NCI-H526 treated with DMSO at 0.1 percent for 48 hours (cell line): Measurements from ENCODE around the gene PILRA.
"Not testable (repeated sequence)": the region's sequence is repeated elsewhere in the genome, so short reads cannot be mapped to it uniquely, and the experiment has no call there.

Experiments
- DNase-seq: peaks from one replicate; lab custom pipeline; 2025; lab: John Stamatoyannopoulos, UW

Gene PILRA

DNA sequence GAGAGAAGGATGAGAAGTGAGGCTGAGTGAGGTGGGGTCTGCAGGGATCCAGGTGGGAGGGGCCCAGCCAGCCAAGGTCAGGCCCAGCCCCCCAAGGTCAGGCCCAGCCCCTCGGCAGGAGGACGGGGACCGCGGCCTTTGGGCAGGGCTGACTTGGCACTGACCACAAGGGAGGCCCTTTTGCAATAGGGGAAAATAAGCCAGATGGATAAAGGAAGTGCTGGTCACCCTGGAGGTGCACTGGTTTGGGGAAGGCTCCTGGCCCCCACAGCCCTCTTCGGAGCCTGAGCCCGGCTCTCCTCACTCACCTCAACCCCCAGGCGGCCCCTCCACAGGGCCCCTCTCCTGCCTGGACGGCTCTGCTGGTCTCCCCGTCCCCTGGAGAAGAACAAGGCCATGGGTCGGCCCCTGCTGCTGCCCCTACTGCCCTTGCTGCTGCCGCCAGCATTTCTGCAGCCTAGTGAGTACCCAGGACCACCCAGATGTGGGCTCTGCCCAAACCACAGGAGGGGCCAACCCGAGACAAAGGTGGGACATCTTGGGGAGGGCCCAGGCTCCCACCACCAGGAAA lies at the start of gene PILRA:
Gene PILRA (plus strand): TSS at position 227 of the 571 bp plus-strand sequence. CDS start 170 bp downstream, at position 397.
- DNase-seq, result no peak

DNA sequence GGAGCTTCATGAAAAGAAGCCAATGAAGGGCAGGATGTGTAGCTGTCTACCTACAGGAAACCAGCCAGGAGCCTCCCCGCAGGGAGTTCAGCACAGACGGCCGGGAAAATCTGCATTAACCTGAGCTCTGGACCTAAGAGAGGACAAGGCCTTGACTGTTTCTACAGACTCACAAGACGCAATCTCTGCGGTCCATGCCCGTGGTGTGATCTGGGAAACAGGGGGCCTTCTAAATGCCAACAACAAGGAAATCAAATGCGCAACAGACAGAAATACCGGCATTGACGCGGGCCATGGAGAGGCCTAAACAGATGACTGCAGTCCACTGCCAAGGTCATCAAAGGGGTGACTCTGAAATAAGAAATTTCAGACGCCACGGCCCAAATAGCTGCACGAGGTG lies 49.1 kb upstream of the PILRA start:
- not testable (repeated sequence) for DNase-seq

DNA sequence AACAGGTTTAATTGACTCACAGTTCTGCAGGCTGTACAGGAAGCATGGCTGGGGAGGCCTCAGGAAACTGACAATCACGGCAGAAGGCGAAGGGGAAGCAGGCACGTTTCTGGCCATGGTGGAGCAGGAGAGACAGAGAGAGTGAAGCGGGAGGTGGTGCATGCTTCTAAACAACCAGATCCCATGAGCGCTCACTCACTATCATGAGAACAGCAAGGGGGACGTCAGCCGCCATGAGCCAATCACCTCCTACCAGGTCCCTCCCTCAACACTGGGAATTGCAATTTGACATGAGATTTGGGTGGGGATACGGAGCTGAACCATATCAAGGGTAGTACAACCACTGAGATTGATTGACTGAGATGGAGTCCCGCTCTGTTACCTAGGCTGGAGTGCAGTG lies 47.6 kb upstream of the PILRA start:
- DNase-seq, result not testable (repeated sequence)

DNA sequence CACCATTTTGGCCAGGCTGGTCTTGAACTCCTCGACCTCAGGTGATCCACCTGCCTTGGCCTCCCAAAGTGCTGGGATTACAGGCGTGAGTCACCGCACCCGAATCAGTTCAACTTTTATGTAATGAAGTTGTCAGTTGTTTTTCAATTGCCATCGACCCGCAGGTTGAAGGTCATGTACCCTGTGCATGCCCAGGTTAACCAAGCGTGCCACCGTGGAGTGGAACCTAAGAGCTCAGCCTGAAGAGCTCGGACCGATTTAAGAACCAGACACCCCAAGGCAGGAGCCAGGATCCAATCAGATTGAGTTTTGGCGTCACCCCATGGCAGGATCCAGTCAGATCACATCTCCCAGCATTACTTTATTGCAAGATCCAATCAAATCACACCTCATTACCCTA lies 46.4 kb upstream of the PILRA start:
- DNase-seq, result not testable (repeated sequence)

DNA sequence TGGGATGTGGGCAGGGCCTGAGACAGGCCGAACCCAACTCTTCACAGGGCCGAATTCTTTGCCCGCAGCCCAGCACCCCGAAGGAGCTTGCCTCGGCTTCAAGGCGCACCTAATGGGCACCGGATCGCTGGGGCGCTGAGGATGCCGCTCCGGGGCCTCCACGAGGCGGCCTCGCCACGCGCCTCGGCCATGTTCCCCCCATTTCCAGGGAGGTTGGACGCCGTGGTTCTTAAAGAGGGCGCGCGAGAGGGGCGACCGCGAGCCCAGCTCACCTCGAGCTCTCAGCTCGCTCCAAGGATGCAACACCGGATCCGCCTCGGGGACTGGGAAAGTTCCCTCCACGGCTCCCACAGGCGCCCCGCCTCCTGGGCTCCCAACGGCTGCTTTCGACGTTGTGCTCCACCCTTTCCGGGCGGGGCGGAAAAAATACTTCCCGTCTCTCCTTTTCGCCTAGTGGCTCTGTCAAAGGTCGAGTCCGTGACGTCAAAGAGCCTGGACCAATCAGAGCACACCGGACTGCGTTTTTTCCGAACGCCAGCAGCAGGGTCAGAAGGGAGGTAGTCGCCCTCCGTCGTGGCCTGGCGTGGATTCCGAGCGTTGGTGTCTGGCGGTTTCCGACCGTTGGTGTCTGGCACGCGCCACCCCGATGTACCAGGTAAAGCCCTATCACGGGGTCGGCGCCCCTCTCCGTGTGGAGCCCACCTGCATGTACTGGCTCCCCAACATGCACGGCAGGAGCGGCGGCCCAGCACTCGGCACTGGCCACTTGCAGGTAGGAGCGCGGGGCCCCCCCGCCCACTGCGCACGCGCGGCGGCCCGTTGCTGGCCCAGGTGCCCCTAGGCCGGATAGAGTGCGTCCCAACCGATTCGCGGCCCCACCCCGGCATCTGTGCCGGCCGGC lies 37.5 kb upstream of the PILRA start:
- DNase-seq, result peak; percentile 98

DNA sequence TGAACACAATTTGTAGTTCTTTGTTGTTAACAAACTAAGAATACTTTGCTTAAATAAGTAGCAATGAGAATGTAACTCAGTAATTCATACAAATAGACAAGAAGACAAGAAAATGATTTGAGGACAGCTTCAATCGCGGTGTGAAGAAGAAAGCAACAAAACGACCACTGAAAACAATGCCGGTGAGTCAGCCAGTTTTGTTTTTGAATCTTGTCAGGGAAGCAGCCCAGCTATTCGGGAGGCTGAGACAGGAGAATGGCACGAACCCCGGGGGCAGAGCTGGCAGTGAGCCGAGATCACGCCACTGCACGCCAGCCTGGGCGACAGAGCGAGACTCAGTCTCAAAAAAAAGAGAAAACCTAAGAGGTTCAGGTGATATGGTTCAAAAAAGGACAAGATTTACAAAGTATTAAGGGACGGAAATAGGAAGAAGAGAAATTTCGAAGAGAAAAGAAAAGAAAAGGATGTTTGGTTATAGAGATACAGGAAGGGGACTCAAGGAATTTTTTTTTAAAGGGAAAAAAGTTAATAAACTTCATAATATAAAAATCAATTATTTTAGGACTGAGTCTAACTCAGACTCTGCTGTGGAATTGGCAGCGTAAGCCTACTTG lies 35.1 kb upstream of the PILRA start:
- not testable (repeated sequence) for DNase-seq

DNA sequence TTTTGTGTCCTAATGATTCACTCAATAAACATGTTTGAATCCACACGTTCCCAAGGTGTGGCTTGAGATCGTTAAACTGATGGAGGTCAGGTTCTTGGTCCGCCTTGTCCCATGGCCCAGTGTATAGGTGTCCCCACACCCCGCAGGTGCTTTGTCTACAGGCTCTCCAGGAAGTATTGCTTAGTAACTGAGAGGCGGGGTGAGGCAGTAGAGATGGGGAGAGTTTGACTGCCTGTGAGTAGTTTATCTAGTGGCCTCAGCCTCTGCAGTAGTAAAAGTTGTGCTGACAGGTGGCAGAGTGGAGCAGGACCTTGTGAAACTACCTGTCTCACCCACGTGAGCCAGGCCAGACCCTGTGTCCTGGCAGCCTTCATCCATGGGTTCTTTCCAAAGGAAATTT lies 32.0 kb upstream of the PILRA start:
- DNase-seq, result not testable (repeated sequence)

DNA sequence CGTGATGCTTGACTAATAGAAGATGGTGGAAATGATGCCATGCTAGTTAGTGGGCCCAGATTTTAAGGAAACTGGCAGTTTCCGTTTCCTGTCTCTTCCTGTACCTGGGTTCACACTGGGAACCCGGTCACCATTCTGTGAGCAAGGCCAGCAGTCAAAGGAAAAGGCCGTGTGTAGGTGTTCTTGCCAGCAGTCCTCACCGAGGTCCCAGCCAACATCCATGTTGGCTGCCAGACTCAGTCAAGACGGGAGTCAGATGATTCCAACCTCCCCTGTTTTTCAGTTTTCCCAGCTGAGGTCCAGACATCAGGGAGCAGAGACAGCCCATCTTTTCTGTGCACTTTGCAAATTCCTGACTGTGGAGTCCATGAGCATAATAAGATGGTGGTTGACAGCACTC lies 30.5 kb upstream of the PILRA start:
- DNase-seq, result no peak

DNA sequence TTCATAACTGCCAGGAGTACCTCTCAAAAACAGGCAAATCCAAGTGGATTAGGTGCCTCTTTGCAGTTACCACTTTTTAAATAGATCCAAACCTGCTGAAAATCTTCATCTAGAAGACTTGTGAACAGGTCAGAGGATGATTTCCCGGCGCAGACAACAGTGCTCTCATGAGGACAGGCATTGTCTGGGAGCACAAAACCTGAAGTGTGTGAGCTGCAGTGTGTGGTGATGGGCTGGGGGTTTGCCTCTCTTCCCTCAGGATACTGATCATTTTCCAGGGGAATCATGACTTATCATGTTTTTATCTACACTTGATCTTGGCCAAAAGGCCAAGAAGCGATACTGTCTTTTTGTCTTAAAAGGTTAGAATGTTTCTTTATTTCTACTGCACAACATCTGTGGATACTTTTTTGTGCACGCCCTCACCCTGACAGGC lies 29.1 kb upstream of the PILRA start:
- DNase-seq, result not testable (repeated sequence)

DNA sequence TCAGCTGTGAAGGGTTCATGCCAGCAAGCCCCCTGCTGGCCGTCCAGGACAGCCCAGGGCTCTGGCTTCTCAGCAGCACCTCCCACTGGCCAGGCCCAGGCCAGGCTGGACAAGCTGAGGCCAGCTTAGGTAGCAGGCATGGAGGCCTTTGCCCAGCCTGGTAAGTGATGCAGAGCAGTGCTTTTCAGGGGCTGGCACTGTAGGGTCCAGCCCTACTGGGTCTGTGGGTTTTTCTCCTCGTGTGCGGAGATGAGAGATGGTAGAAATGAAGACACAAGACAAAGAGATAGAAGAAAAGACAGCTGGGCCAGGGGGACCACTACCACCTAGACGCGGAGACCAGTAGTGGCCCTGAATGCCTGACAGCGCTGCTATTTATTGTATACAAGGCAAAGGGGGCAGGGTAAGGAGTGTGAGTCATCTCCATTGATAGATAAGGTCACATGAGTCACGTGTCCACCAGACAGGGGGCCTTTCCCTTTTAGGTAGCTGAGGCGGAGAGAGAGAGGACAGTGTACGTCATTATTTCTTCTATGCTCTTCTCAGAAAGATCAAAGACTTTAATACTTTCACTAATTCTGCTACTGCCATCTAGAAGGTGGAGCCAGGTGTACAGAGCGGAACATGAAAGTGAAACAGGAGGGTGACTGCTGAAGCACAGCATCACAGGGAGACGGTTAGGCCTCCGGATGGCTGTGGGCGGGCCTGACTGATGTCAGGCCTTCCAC lies 28.6 kb upstream of the PILRA start:
- not testable (repeated sequence) for DNase-seq

DNA sequence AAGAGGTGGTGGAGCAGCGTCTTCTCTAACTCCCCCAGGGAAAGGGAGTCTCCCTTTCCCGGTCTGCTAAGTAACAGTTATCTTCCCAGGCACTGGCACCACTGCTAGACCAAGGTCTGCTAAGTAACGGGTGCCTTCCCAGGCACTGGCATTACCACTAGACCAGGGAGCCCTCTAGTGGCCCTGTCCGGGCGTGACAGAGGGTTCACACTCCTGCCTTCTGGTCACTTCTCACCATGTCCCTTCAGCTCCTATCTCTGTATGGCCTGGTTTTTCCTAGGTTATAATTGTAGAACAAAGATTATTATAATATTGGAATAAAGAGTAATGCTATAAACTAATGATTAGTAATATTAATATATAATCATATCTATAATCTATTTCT lies 28.0 kb upstream of the PILRA start:
- DNase-seq, result not testable (repeated sequence)

DNA sequence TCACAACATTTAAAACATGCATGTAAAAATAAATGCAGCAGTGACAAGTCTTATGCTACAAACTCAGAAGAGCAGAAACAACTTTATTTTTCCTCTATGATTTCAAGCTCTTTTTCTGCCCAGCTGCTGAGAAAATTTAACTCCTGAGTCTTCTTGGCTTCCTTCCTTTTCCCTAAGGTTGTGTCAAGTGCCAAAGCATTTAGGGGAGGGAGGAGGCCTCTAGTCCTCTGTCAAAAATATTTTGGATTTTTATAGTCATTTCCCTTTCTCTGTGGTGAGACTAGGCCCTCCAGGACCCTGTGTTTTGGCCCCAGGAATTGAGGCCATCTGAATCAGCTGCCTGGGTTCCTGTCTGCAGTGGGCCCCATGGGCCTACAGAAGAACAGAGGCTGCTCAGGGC lies 26.4 kb upstream of the PILRA start:
- DNase-seq, result no peak

DNA sequence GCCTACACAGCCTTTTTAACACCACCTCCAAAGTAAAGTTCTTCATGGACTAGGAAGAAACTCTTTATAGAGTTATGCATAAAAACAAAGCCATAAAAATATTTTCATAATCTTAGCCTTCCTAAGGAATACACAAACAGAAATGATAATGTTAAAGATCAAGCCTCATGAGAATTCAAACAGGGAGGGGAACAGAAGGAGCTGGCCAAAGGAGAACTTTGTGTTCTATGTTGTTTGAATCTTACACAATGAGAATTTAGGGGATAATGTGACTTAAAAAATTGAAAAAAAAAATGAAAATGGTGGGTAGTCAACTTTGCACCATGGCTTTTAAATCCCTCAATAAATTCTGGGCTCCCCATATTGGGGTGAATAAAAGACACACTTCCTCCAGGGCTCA lies 24.5 kb upstream of the PILRA start:
- no peak for DNase-seq

DNA sequence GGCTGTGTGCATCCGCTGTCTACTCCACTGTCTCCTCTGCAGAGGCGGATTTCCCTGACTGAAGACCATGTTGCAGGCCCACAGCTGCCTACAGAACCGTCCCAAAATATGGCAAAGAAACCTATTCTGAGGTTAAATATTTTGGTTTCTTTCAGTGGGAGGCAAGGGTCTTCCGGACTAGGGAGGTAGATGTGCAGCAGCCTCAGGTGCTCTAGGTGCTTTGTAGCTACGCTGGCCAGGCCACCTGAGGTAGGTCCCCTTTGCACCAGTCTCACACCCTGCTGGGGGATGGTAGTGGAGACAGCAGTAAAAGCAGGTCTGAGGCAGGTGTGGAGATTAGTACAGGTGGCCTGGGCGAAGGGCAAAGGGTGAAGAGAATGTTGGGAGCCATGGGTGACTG lies 23.5 kb upstream of the PILRA start:
- no peak for DNase-seq

DNA sequence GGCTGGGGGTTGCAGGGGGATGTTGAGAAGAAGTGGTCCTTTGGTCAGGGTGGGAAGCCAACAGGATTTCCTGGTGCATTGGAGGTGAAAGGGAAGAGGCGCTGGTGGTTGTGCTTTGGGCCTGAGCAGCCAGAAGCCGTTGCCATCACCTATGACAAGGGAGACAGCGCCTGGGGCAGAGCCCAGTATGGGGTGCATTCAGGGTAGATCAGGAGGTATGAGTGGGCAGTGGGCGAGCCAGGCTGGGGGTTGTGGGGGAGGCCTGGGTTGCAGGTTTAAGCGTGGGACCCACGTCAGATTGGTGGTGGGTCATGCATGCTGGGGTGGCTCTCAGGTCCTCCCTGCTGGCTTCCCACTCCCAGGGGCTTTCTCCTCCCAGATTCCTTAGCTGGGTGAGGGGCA lies 21.6 kb upstream of the PILRA start:
- no peak for DNase-seq

DNA sequence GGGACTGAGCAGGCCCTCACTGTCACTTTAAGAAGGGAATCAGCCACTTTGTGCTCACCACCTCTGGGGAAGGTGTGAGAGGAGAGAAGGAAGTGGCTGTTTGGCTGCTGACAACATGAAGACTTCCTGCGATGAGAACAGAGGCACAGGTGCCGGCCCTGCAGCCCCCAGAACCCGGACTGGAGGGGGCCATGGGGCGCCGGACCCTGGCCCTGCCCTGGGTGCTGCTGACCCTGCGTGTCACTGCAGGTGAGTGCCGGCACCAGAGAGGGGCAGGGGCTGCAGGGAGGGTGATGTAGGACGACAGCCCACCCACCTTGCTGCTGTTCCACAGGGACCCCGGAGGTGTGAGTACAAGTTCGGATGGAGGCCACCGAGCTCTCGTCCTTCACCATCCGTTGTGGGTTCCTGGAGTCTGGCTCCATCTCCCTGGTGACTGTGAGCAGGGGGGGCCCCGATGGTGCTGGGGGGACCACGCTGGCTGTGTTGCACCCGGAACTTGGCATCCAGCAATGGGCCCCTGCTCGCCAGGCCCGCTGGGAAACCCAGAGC lies 21.0 kb upstream of the PILRA start:
- DNase-seq, result not testable (repeated sequence)

DNA sequence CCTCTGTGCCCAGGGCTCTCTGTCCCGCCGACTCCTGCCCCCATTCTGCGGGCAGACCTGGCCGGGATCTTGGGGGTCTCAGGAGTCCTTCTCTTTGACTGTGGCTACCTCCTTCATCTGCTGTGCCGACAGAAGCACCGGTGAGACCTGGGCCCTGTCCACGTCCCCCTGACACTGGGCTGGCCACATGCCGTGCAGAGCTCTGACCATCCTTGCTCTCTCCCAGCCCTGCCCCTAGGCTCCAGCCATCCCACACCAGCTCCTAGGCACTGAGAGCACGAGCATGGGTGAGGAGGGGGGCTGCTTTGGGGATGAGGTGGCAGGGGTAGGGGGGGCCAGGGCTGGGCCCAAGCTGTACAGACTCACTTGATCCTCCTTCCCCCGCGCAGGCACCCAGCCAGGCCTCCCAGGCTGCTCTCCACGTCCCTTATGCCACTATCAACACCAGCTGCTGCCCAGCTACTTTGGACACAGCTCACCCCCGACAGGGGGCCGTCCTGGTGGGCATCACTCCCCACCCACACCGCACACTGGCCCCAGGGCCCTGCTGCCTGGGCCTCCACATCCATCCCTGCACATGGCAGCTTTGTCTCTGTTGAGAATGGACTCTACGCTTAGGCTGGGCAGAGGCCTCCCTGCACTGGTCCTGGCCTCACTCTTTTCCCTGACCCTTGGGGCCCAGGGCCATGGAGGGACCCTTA lies 20.2 kb upstream of the PILRA start:
- DNase-seq, result no peak

DNA sequence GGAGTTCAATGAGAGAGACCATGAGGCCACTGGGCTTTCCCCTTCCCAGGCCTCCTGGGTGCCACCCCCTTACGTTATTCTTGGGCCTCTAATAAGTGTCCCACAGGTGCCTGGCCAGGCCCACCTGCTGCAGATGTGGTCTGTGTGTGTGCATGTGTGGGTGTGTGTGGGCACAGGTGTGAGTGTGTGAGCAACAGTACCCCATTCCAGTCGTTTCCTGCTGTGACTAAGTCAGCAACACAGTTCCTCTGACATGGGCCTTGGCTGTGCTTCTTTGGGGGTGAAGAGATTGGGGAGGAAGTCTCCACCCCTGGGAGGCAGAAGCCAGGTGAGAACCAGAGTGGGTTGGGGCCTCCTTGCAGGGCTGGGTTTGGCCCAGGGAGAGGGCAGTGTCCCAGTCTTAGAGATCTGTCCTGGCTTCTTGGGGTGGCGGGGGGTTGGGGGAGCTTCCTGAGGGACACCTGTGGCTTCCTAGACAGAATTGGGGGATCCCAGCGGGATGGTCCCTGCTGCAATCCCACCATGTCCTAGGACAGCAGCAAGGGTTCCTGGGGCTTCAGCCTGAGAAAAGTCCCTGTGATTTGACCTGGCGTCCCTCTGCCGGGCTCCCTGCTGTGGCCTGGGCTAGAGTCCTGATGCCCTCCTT lies 19.5 kb upstream of the PILRA start:
- no peak for DNase-seq

DNA sequence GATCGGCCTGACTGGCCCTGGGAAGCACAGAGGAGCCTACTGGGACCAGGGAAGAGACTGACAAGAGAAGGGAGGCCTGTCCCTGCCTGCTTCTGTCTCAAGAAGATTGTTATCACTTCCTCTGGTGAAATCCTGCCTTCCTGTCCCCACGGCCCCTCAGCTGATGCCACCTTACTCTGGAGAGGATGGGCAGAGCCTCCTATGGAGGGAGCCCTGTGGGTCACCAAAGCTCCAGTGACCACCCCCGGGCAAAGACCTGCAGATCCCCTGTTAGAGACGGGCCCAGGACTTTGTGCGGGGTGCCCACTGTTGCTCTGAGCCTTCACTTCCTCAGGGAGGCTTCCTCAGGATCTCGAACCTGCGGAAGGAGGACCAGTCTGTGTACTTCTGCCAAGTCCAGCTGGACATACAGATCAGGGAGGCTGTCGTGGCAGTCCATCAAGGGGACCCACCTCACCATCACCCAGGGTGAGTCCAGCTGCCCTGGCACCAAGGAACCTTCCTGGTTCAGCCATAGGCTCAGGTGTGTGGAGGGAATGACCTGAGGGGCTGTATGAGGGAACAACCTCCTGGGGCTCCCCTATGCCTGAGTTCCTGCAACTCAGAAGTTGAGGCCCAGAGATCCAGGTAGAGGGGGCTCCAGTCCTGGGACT lies 16.7 kb upstream of the PILRA start:
- DNase-seq, result no peak

DNA sequence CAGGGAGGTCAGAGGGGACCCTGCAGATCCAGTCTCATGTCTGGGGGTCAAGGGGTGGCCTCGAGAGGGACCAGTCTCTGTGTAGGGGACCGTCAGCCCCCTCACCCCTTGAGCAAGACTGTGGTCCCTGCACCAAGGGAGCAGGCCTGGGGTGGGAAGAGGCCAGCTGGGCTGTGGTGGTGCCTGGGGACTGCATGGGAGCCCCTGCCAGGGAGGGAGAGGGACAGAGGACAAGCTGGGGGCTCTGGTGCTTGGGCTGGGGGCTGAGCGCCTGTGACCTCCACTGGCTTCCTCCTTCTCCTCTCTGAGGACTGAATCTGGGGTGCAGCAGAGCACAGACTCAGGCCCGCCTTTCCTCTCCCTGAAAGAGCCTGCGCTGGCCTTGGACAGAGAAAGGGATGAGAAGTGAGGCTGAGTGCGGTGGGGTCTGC lies 16.1 kb upstream of the PILRA start:
- no peak for DNase-seq
